NOMO-1 treated with DMSO at 0.1 percent for 48 hours (cell line): ENCODE measurements around the gene TTC4.

Experiments
- DNase-seq: peaks from one replicate; lab custom pipeline; 2025; ENCODE audit not compliant: unreplicated experiment; lab: John Stamatoyannopoulos, UW

TTC4 gene

GRCh38 chr1:54715493-54716298 is at the start of gene TTC4:
Gene TTC4 (plus strand): TSS chr1:54715861. CDS start chr1:54715909, 48 bp downstream.
- DNase-seq, result peak; percentile 69

GRCh38 chr1:54666333-54666732 is 49.3 kb upstream of the TTC4 start:
- no peak for DNase-seq

- DNase-seq, result no peak
Measured at GRCh38 chr1:54667797-54668196, 47.9 kb upstream of the TTC4 start.

- DNase-seq, result no peak
Measured at GRCh38 chr1:54668567-54668966, 47.1 kb upstream of the TTC4 start.

- peak; percentile 22 for DNase-seq
Measured at GRCh38 chr1:54671985-54672608, 43.6 kb upstream of the TTC4 start.

GRCh38 chr1:54678776-54679643 is 36.7 kb upstream of the TTC4 start:
- DNase-seq, result no peak

- no peak for DNase-seq
Measured at GRCh38 chr1:54679706-54680105, 36.0 kb upstream of the TTC4 start.

- no peak for DNase-seq
Measured at GRCh38 chr1:54680387-54680786, 35.3 kb upstream of the TTC4 start.

- DNase-seq, result peak; percentile 1
Measured at GRCh38 chr1:54681358-54681757, 34.3 kb upstream of the TTC4 start.

- no peak for DNase-seq
Measured at GRCh38 chr1:54683453-54683852, 32.2 kb upstream of the TTC4 start.

- no peak for DNase-seq
Measured at GRCh38 chr1:54685335-54685905, 30.2 kb upstream of the TTC4 start.

- DNase-seq, result no peak
Measured at GRCh38 chr1:54686155-54686554, 29.5 kb upstream of the TTC4 start.

- DNase-seq, result no peak
Measured at GRCh38 chr1:54694771-54695170, 20.9 kb upstream of the TTC4 start.

- DNase-seq, result no peak
Measured at GRCh38 chr1:54695221-54695620, 20.4 kb upstream of the TTC4 start.

- no peak for DNase-seq
Measured at GRCh38 chr1:54695764-54696163, 19.9 kb upstream of the TTC4 start.

- no peak for DNase-seq
Measured at GRCh38 chr1:54696262-54696661, 19.4 kb upstream of the TTC4 start.

- DNase-seq, result no peak
Measured at GRCh38 chr1:54697896-54698295, 17.8 kb upstream of the TTC4 start.

- DNase-seq, result no peak
Measured at GRCh38 chr1:54698346-54698745, 17.3 kb upstream of the TTC4 start.

- DNase-seq, result no peak
Measured at GRCh38 chr1:54699936-54700525, 15.6 kb upstream of the TTC4 start.

GRCh38 chr1:54701066-54701465 is 14.6 kb upstream of the TTC4 start:
- DNase-seq, result no peak

GRCh38 chr1:54701996-54702395 is 13.7 kb upstream of the TTC4 start:
- DNase-seq, result no peak
